OCI-LY3 (cell line): Measurements from ENCODE around the gene DISP2.

ENCODE experiments used
- H2AFZ ChIP-seq: fragments of 200-600, 300-600 bp; shearing (Covaris generic); 2 replicates; pipeline ENCODE4 v1.6.0; 2014; ENCODE audit warnings: antibody characterized with exemption, low read depth, low read length
- H3K27ac ChIP-seq: fragments of 200-600, 300-600 bp; sonication (generic); 2 replicates; pipeline ENCODE4 v1.5.1; 2014; ENCODE audit warnings: mild to moderate bottlenecking, low read length, moderate library complexity, mixed read lengths
- H3K27me3 ChIP-seq: fragments of 200-600, 300-600 bp; sonication (generic); 2 replicates; pipeline ENCODE4 v1.6.1; 2014; ENCODE audit warnings: low read depth, low read length, mixed read lengths
- H3K36me3 ChIP-seq: fragments of 200-600, 300-600 bp; sonication (generic); replicated peaks from 2 replicates; pipeline ENCODE3; 2014; ENCODE audit warnings: low read depth, low read length, mixed read lengths
- H3K4me1 ChIP-seq: fragments of 300-600, 200-600 bp; sonication (generic); 2 replicates; pipeline ENCODE4 v1.6.1; 2014; ENCODE audit warnings: low read length, mixed read lengths
- H3K4me2 ChIP-seq: fragments of 200-600, 300-600 bp; sonication (generic); 2 replicates; pipeline ENCODE4 v1.6.1; 2014; ENCODE audit warnings: low read length, mixed read lengths
- H3K4me3 ChIP-seq: fragments of 300-600, 200-600 bp; sonication (generic); 2 replicates; pipeline ENCODE4 v1.5.1; 2014; ENCODE audit warnings: antibody characterized with exemption, mild to moderate bottlenecking, low read length, moderate library complexity
- H3K79me2 ChIP-seq: fragments of 300-600, 200-600 bp; shearing (Covaris generic); 2 replicates; pipeline ENCODE4 v1.6.1; 2014; ENCODE audit warnings: mild to moderate bottlenecking, low read length, mixed read lengths
- H3K9ac ChIP-seq: fragments of 300-600, 200-600 bp; shearing (Covaris generic); 2 replicates; pipeline ENCODE4 v1.6.0; 2014; ENCODE audit warnings: mild to moderate bottlenecking, low read length, moderate library complexity
- H3K9me3 ChIP-seq: fragments of 200-600, 300-600 bp; shearing (Covaris generic); 2 replicates; pipeline ENCODE4 v1.6.1; 2014; ENCODE audit warnings: low read length, mixed read lengths; ENCODE audit not compliant: insufficient read depth
- H4K20me1 ChIP-seq: fragments of 200-600, 300-600 bp; sonication (generic); 2 replicates; pipeline ENCODE4 v1.6.1; 2016; ENCODE audit warnings: low read length, mixed read lengths; ENCODE audit not compliant: insufficient read depth
- CTCF ChIP-seq: fragments of 200-600, 300-600 bp; sonication (generic); IDR thresholded peaks from 2 replicates; pipeline ENCODE4 v1.5.1; 2014; ENCODE audit warnings: antibody characterized with exemption, low read length, low read depth
- EZH2phosphoT487 ChIP-seq: fragments of 200-600 bp; shearing (Covaris generic); IDR thresholded peaks from 2 replicates; pipeline ENCODE4 v1.6.1; 2018; ENCODE audit warnings: antibody characterized with exemption, mixed run types, low read depth

Gene DISP2

GRCh38 chr15:40412095-40412759, 54.2 kb downstream of the DISP2 start:
- Histone ChIP-seq H3K27me3 (no peaks in the 10 kb centered on the region), H3K27ac (no peak overlapping the region), H3K4me3 (no peak overlapping the region), H2AFZ (no peak overlapping the region), H3K9me3 (no peaks in the 10 kb centered on the region), H3K79me2 (peaks cover 11% of the 10 kb centered on the region), H3K4me1 (peaks cover 34% of the 10 kb centered on the region), H3K4me2 (no peak overlapping the region), H4K20me1 (no peaks in the 10 kb centered on the region), H3K9ac (no peak overlapping the region), H3K36me3 (peaks cover 60% of the 10 kb centered on the region)
- TF ChIP-seq CTCF = no peak
- TF ChIP-seq EZH2phosphoT487 = no peak

- no peak overlapping the region for H3K27ac ChIP-seq
- H3K4me3 ChIP-seq = no peak overlapping the region
- no peak overlapping the region for H3K9ac ChIP-seq
- H3K4me2 ChIP-seq = no peak overlapping the region
- no peaks in the 10 kb centered on the region for H3K27me3 ChIP-seq
- no peak overlapping the region for H2AFZ ChIP-seq
- H3K79me2 ChIP-seq = peaks cover 5% of the 10 kb centered on the region
- no peaks in the 10 kb centered on the region for H4K20me1 ChIP-seq
- H3K36me3 ChIP-seq = peaks cover 58% of the 10 kb centered on the region
- H3K4me1 ChIP-seq = peaks cover 27% of the 10 kb centered on the region
- no peaks in the 10 kb centered on the region for H3K9me3 ChIP-seq
- no peak for TF ChIP-seq EZH2phosphoT487
- no peak for TF ChIP-seq CTCF
Observed at GRCh38 chr15:40413036-40413435, 55.0 kb downstream of the DISP2 start.

GRCh38 chr15:40414816-40415215, 56.8 kb downstream of the DISP2 start:
- Histone ChIP-seq H3K79me2 (no peaks in the 10 kb centered on the region), H3K4me1 (peaks cover 9% of the 10 kb centered on the region), H3K4me3 (no peak overlapping the region), H3K4me2 (no peak overlapping the region), H3K27me3 (no peaks in the 10 kb centered on the region), H3K36me3 (peaks cover 55% of the 10 kb centered on the region), H3K9me3 (no peaks in the 10 kb centered on the region), H3K27ac (no peak overlapping the region), H3K9ac (no peak overlapping the region), H4K20me1 (no peaks in the 10 kb centered on the region), H2AFZ (no peak overlapping the region)
- no peak for TF ChIP-seq CTCF
- no peak for TF ChIP-seq EZH2phosphoT487

GRCh38 chr15:40415226-40415625, 57.2 kb downstream of the DISP2 start:
- Histone ChIP-seq H3K79me2 (no peaks in the 10 kb centered on the region), H2AFZ (no peak overlapping the region), H3K36me3 (peaks cover 52% of the 10 kb centered on the region), H3K4me2 (no peak overlapping the region), H3K27ac (no peak overlapping the region), H3K27me3 (no peaks in the 10 kb centered on the region), H3K4me1 (peaks cover 5% of the 10 kb centered on the region), H4K20me1 (no peaks in the 10 kb centered on the region), H3K9ac (no peak overlapping the region), H3K4me3 (no peak overlapping the region), H3K9me3 (no peaks in the 10 kb centered on the region)
- TF ChIP-seq CTCF = no peak
- no peak for TF ChIP-seq EZH2phosphoT487
